Limb (tissue), 2 donors: ENCODE measurements around the gene INTS1.
"Not testable (repeated sequence)": the region's sequence is repeated elsewhere in the genome, so short reads cannot be mapped to it uniquely, and the experiment has no call there.

Experiments used
- DNase-seq, 2 donors: peaks; one replicate each; pipeline ENCODE4 v3.0.0-alpha.2; 2016; ENCODE audit errors: extremely low spot score in 2 of 2

The INTS1 gene

GRCh38 chr7:1530946-1531262, 26.7 kb upstream of the INTS1 start:
- peak in 1 of 2 donors; percentile 52 for DNase-seq

- peak in 1 of 2 donors; percentile 29 for DNase-seq
These were observed 25.4 kb upstream of the INTS1 start for GRCh38 chr7:1529383-1530116.

- no peak for DNase-seq
These were observed 22.1 kb upstream of the INTS1 start for GRCh38 chr7:1526271-1526754.

GRCh38 chr7:1525409-1525808, 21.2 kb upstream of the INTS1 start:
- no peak for DNase-seq

GRCh38 chr7:1523844-1524243, 19.7 kb upstream of the INTS1 start:
- DNase-seq: no peak

- DNase-seq: no peak
These were observed 19.0 kb upstream of the INTS1 start for GRCh38 chr7:1523208-1523607.

GRCh38 chr7:1521456-1521855, 17.3 kb upstream of the INTS1 start:
- no peak for DNase-seq

- DNase-seq: no peak
These were observed 16.5 kb upstream of the INTS1 start for GRCh38 chr7:1520539-1521234.

- DNase-seq: not testable (repeated sequence)
These were observed 15.2 kb upstream of the INTS1 start for GRCh38 chr7:1519322-1519922.

- DNase-seq: no peak
These were observed 12.5 kb upstream of the INTS1 start for GRCh38 chr7:1516586-1517251.

GRCh38 chr7:1515509-1515967, 11.3 kb upstream of the INTS1 start:
- not testable (repeated sequence) for DNase-seq

GRCh38 chr7:1514995-1515401, 10.8 kb upstream of the INTS1 start:
- no peak for DNase-seq

- no peak for DNase-seq
These were observed 10.2 kb upstream of the INTS1 start for GRCh38 chr7:1514407-1514806.

GRCh38 chr7:1513657-1514095, 9.5 kb upstream of the INTS1 start:
- no peak for DNase-seq

GRCh38 chr7:1512781-1513656, 8.8 kb upstream of the INTS1 start:
- DNase-seq: no peak

GRCh38 chr7:1511444-1512422, 7.5 kb upstream of the INTS1 start:
- no peak for DNase-seq

- no peak for DNase-seq
These were observed 6.6 kb upstream of the INTS1 start for GRCh38 chr7:1510780-1511154.

- DNase-seq: no peak
These were observed 5.0 kb upstream of the INTS1 start for GRCh38 chr7:1509226-1509625.

GRCh38 chr7:1508277-1508758, 4.1 kb upstream of the INTS1 start:
- no peak for DNase-seq
